ENCODE data around the gene EIF2AK3. TPM values are rescaled to one million over a fixed set of nuclear protein-coding genes. Genes with fewer than 3 reads are reported as not detected.

Gene EIF2AK3
- polyA plus RNA-seq, 3 donors = 2.0 to 6.6 (median 2.3) TPM

DNA sequence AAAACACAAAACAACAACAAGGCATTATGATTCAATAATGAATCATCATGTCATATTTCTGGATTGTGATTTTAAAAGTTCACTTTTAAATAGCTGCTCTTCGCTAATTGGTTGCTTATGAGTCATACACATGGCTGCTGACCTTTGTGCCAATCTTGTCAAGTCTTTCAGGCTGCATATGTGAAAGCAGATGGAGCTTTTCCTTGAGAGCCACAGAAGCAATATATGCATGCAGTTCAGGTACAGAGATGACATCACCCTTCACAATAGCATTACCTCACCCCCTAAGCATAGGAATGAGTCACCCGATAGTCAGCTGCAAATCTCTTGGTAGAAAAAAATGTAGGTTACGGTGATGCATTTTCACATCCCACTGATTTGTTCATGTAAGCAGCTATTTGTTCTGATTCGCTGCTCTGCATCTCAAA, 27.2 kb downstream of the EIF2AK3 start:
- Mint-ChIP-seq H3K4me3 (no peak overlapping the region), H3K27ac (peak overlapping the region in 4 of 7 donors; percentile 27 to 81 (median 48)), H3K27me3 (ENCODE audit: low read depth in 3 of 3) (no peaks in the 10 kb centered on the region), H3K9me3 (peaks cover 0 to 2% (median 0%) of the 10 kb centered on the region in 7 donors), H3K4me1 (peaks cover 12% of the 10 kb centered on the region), H3K36me3 (peaks cover 9 to 14% of the 10 kb centered on the region in 2 donors)
- no peak overlapping the region for H3K4me3 ChIP-seq (replicated peaks in 1 of 3; ENCODE audit: low read depth in 2 of 3, low read length in 3 of 3)
- peaks cover 0 to 8% of the 10 kb centered on the region in 2 donors for H3K36me3 ChIP-seq (replicated peaks in 1 of 2; ENCODE audit: control insufficient read depth in 1 of 2, insufficient read depth in 2 of 2, low read length in 2 of 2)
- H3K9me3 ChIP-seq (replicated peaks in 1 of 2; ENCODE audit: control insufficient read depth in 1 of 2, insufficient read depth in 1 of 2, low read length in 2 of 2) = no peaks in the 10 kb centered on the region
- no peak overlapping the region for H3K4me2 ChIP-seq (replicated peaks; ENCODE audit: extremely low read depth, low read length, poor library complexity, severe bottlenecking)
- no peak overlapping the region for H2AFZ ChIP-seq (ENCODE audit: insufficient read depth, low read depth, low read length, poor library complexity, severe bottlenecking)
- peaks cover 14% of the 10 kb centered on the region for H3K79me2 ChIP-seq (ENCODE audit: insufficient read depth, low read length)
- TF ChIP-seq, protein P1, sequence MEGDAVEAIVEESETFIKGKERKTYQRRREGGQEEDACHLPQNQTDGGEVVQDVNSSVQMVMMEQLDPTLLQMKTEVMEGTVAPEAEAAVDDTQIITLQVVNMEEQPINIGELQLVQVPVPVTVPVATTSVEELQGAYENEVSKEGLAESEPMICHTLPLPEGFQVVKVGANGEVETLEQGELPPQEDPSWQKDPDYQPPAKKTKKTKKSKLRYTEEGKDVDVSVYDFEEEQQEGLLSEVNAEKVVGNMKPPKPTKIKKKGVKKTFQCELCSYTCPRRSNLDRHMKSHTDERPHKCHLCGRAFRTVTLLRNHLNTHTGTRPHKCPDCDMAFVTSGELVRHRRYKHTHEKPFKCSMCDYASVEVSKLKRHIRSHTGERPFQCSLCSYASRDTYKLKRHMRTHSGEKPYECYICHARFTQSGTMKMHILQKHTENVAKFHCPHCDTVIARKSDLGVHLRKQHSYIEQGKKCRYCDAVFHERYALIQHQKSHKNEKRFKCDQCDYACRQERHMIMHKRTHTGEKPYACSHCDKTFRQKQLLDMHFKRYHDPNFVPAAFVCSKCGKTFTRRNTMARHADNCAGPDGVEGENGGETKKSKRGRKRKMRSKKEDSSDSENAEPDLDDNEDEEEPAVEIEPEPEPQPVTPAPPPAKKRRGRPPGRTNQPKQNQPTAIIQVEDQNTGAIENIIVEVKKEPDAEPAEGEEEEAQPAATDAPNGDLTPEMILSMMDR (IDR thresholded peaks at IDR 0.05) = no peak
- no peaks in the 10 kb centered on the region for H3K27me3 ChIP-seq (ENCODE audit: control insufficient read depth in 2 of 2, insufficient read depth in 2 of 2, low read length in 2 of 2)
- peak; percentile 72 to 97 (median 78) for DNase-seq
- no peaks in the 10 kb centered on the region for H3K4me1 ChIP-seq (ENCODE audit: control insufficient read depth in 1 of 2, insufficient read depth in 2 of 2, low read length in 2 of 2)
- peak overlapping the region in 1 of 2 donors; percentile 34 for H3K27ac ChIP-seq (ENCODE audit: low read depth in 1 of 2, low read length in 2 of 2)
- no peak overlapping the region for H3K9ac ChIP-seq (ENCODE audit: insufficient read depth, low read length, poor library complexity, severe bottlenecking)
- H4K20me1 ChIP-seq (ENCODE audit: insufficient read depth, low read length) = peaks cover 15% of the 10 kb centered on the region
- intact Hi-C loops (cut with micrococcal nuclease) = no loop called here
- WGBS (ENCODE audit: insufficient coverage) = 67% methylated on average over 1 of the region's 4 CpGs

DNA sequence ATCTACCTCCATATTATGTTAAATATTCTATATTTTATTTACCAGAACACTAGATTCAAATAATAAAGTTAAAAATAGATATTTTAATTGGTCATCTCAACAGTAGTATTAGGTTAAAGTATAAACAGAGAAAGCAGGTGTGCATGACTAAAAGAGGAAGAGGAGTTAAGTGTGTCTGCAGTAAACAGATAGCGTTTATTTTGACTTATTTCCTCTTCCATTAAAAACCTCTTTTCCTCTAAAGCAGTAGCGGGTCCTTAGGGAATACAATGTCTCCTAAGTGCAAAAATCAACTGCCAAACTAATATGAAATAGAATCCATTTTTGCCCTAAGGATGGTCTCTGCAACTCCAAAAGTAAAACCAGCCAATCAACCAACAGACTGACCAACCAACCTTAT, 27.7 kb downstream of the EIF2AK3 start:
- H3K27ac Mint-ChIP-seq = peak overlapping the region in 2 of 7 donors; percentile 4 to 81
- H3K4me1 ChIP-seq (ENCODE audit: control insufficient read depth in 1 of 2, insufficient read depth in 2 of 2, low read length in 2 of 2) = no peaks in the 10 kb centered on the region
- peaks cover 12% of the 10 kb centered on the region for H3K4me1 Mint-ChIP-seq
- no peaks in the 10 kb centered on the region for H3K9me3 ChIP-seq (replicated peaks in 1 of 2; ENCODE audit: control insufficient read depth in 1 of 2, insufficient read depth in 1 of 2, low read length in 2 of 2)
- peaks cover 15% of the 10 kb centered on the region for H4K20me1 ChIP-seq (ENCODE audit: insufficient read depth, low read length)
- no peak overlapping the region for H3K4me3 Mint-ChIP-seq
- no peak overlapping the region for H2AFZ ChIP-seq (ENCODE audit: insufficient read depth, low read depth, low read length, poor library complexity, severe bottlenecking)
- peaks cover 10 to 14% of the 10 kb centered on the region in 2 donors for H3K36me3 Mint-ChIP-seq
- peak overlapping the region in 1 of 2 donors; percentile 34 for H3K27ac ChIP-seq (ENCODE audit: low read depth in 1 of 2, low read length in 2 of 2)
- TF ChIP-seq, protein P1 (IDR thresholded peaks at IDR 0.05) = no peak
- H3K4me2 ChIP-seq (replicated peaks; ENCODE audit: extremely low read depth, low read length, poor library complexity, severe bottlenecking) = no peak overlapping the region
- no peak overlapping the region for H3K9ac ChIP-seq (ENCODE audit: insufficient read depth, low read length, poor library complexity, severe bottlenecking)
- H3K9me3 Mint-ChIP-seq = peaks cover 0 to 2% (median 0%) of the 10 kb centered on the region in 7 donors
- intact Hi-C loops (cut with micrococcal nuclease) = no loop called here
- no CpG with 5 or more reads among the region's 2 CpGs for WGBS (ENCODE audit: insufficient coverage)
- H3K36me3 ChIP-seq (replicated peaks in 1 of 2; ENCODE audit: control insufficient read depth in 1 of 2, insufficient read depth in 2 of 2, low read length in 2 of 2) = peaks cover 0 to 13% of the 10 kb centered on the region in 2 donors
- peaks cover 14% of the 10 kb centered on the region for H3K79me2 ChIP-seq (ENCODE audit: insufficient read depth, low read length)
- no peak overlapping the region for H3K4me3 ChIP-seq (replicated peaks in 1 of 3; ENCODE audit: low read depth in 2 of 3, low read length in 3 of 3)
- DNase-seq = no peak
- no peaks in the 10 kb centered on the region for H3K27me3 Mint-ChIP-seq (ENCODE audit: low read depth in 3 of 3)
- no peaks in the 10 kb centered on the region for H3K27me3 ChIP-seq (ENCODE audit: control insufficient read depth in 2 of 2, insufficient read depth in 2 of 2, low read length in 2 of 2)

All from CD14-positive monocyte (primary cell).